TTC549 (cell line): ENCODE data around the gene SLCO2A1.

Experiments used
- FAIRE-seq: peaks from 2 replicates; lab custom pipeline; 2012; peaks lifted over from hg19 to GRCh38; lab: Jason Lieb, UNC

Gene SLCO2A1

DNA sequence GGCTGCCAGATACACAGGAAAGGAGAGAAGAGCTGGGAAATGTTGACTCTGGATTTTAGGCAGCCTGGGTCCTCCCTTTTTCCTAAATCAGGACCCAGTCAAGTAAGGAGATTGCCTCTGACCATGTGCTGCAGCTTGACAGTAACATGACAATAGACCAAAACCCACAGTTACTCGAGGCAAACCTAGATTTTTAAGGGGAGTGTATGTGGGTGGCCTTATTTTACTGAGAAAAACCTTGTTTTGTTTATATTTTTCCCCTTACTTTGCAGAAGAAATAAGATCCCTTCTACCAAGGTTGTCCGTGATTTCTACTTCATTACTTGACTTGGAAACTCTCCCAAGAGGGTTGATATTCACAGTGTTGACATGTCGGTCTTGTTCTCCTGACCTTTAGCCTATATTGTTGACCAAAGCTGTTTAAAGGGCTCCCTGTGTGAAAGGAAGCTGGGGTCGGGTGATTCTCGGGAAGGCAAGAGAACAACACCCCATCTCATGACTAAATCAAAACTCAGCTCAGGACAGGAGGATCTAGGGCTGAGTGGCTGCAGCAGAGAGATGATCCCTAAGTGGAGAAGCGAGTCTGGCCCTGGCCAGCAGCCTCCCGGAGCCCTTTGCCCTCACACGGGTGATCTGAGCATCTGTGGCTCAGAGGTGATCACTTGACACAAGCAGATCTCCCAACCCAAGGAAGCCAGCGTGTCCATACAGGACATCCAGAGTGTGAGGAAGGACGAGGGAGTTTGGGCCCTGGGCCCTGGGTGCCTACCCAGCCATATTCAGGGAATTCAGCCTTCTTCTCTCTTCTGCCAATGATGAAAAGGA, 31.0 kb upstream of the SLCO2A1 start:
- no peak for FAIRE-seq

- no peak for FAIRE-seq
Observed at GRCh38 chr3:134059671-134060560, 30.2 kb upstream of the SLCO2A1 start.

DNA sequence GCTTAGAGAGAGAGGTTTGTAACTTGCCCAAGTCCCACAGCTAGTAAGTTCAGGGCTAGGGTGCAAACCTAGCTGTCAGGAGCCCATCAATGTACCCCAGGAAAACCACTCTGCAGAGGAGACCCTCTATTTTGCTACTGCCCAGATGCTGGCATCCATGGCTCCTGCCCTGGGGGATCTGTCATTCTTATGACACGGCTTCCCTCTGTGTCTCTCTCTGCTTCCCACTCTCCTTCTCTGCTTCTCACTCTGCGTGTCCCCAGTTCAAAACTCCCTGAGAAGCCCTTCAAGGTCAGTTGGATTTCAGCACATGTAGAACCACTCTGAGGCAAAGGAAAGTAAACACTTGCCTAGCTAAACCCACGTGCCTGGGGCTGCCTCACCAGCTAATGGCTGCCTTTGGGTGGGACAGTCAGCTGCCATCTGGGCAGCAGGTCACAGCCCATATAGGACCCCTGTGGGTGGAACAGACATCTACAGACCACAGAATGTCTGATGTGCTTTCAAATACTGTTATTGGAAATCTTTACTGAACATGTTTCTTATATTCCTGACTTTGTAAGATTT, 29.4 kb upstream of the SLCO2A1 start:
- FAIRE-seq = no peak

GRCh38 chr3:134057654-134058110, 28.0 kb upstream of the SLCO2A1 start:
- FAIRE-seq = no peak

- no peak for FAIRE-seq
Observed at GRCh38 chr3:134057006-134057653, 27.4 kb upstream of the SLCO2A1 start.

DNA sequence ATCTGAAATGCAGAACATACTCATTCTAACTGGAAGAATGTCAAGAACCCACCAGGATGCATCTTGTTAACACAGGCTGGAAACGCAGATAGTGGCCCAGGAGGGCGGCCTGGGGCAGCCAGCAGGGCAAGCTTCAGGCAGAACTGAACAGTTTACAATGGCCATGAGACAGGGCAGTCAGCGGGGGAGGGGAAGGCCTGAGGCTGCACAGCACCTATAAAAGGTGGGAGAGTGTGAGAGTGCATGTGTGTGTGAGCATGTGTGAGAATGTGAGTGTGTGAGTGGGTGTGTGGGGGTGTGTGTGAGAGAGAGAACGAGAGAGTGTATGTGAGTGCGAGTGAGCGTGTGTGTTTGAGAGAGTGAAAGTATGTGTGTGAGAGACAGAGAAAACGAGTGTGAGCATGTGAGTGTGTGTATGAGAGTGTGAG, 26.8 kb upstream of the SLCO2A1 start:
- FAIRE-seq = no peak

GRCh38 chr3:134055661-134056060, 25.9 kb upstream of the SLCO2A1 start:
- no peak for FAIRE-seq

GRCh38 chr3:134054881-134055280, 25.2 kb upstream of the SLCO2A1 start:
- no peak for FAIRE-seq

GRCh38 chr3:134054231-134054630, 24.5 kb upstream of the SLCO2A1 start:
- no peak for FAIRE-seq

DNA sequence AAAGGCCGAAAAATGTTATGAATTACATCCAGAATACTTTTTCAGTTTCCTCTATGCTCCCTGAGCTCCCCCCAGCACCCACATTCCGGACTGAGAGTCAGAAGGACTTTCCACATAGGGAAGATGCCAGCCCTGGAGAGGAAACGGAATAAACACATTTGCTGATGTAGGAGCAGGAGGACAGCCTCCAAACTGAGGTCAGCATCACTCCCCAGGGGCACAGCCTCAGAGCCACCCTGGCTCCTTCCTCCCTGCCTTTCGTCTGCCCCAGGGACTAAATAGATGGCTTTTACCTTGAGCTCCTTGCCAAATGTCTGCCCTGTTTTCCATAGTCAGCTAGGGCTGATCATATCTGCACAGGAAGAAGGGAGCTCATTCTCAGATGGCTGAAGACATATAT, 22.6 kb upstream of the SLCO2A1 start:
- no peak for FAIRE-seq

DNA sequence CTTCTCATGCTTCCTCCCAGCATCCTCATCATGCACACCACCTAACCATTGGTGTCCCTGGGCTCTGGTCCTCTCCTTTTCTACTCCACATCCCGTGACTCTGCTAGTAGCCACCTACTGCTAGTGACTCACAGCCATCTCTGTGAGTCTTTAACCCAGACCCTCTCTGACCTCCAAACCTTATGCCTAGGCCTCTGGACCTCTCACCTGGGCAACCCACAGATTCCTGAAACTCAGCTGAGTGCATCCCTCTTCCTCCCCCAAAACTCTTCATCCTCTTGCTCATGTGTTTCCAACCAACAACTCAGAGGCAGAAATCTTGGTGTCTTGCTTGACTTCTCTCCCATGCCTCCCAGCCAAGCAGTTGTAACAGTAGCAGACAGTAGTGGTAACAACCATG, 20.0 kb upstream of the SLCO2A1 start:
- FAIRE-seq = no peak

- FAIRE-seq = no peak
Observed at GRCh38 chr3:134048278-134048996, 18.7 kb upstream of the SLCO2A1 start.

DNA sequence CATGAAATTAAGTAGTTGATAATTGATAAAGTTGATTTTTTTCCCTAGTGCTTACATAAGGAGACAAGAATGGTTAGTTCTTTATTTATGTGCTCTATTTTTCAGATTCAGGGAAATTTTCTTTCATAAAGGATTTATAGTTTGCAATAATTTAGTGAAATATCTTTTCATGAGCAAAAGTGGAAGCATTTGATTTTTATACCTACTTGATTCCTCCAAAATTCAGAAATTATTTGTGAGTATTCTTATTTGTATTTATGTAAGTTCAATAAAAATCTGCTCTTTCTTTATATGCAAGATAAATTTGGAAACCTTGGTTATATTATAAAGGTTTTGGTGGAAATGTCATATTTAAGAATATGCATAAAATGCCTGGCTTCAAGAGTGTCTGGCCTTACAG, 14.7 kb upstream of the SLCO2A1 start:
- FAIRE-seq = no peak

DNA sequence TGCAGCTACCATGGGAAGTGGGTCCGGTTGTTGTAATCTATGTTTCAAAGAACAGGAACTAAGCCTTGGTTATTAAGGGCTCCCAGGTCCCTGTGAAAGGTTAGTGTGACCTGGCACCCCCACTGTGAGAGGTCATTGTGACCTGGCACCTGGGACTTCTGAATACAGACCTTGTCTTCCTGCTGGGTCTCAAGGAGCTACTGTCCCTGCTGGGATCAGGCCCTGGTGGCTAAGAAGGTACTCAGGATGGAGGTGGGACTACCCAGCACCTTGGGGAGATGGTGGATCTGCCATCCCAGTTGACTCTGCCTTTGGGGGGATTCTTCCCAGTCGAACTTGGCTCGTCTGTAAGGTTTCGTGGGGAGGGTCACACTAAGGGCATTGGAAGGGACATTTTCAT, 10.3 kb upstream of the SLCO2A1 start:
- FAIRE-seq = no peak

- FAIRE-seq = no peak
Observed at GRCh38 chr3:134039161-134039862, 9.6 kb upstream of the SLCO2A1 start.

DNA sequence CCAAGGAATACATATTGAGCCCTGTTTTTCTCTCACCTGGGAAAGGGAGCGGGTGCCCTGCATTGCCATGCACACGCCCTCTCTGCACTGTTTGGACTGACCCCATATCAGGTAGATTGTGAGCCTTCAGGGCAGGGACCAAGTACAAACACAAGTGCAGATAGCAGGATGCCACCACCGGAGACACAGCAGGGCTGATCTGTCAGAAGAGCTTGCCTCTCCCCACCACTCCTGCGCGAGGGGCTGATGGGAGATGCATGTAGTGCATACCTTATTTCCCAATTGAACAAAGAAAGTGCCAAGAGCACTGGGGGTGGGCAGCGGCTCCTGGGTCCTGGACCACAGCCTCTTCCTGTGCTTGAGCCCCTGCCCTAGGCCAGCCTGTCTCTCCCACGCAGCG, 9.0 kb upstream of the SLCO2A1 start:
- FAIRE-seq = no peak

DNA sequence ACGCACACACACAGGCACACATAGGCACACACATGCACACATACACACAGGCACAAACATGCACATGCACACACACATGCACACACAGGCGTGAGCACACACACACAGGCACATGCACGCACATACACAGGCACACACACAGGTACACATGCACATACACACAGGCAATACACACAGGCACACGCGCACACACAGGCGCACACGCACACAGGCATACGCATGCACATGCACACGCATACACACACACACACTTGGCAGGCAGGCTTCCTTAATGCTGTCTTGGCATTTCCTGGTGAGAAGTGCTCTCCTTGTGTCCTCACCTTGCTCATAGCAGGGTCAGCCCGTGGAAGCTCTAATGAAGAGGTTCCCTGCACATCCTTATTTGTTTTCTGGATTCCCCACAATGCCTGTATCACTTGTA, 8.4 kb upstream of the SLCO2A1 start:
- no peak for FAIRE-seq

DNA sequence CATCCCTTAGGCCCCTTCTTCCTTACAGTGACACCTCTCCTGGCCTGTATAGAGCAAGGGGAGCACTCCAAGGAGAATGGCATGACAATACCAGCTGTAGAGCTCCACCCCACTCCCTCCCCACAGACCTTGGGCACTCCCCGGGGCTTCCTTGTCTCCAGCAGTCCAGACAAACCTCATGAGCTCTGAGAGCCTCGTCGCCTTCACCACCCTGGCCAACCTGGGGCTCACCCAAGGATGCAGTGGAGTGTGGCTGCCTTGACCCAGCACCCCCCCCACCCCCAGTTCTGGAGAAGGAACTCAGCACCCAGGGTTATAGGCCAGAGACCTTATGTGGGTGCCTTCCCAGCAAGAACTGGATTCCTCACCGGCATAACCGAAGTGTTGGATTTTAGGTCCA, 7.4 kb upstream of the SLCO2A1 start:
- no peak for FAIRE-seq

DNA sequence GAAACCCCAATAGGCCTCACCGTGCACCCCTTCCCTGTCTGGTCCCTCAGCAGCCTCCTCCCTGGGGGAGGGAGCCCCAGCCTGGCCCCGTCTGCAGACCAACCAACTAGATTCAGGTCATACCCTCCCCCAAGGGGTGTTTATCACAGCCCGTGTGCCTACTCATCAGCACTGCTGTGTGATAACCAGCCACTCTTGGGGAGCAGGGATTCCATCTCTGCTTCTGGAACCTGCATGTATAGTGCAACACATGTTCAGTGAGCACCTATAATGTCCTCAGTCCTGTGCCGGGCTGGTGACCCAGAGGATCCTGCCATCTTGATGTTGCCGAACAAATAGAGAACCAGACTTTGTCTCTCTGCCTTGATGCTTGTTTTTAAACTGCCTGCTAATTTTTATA, 6.6 kb upstream of the SLCO2A1 start:
- FAIRE-seq = no peak

- no peak for FAIRE-seq
Observed at GRCh38 chr3:134035836-134036235, 6.1 kb upstream of the SLCO2A1 start.
